K562 (cell line): ENCODE data around the gene SCO1. TPM values are rescaled to one million over a fixed set of nuclear protein-coding genes. Genes with fewer than 3 reads are reported as not detected.

Source experiments
- ATAC-seq: fragments of 200-7000 bp; cut with Tn5 transposase; 3 replicates; pipeline ENCODE4 v1.9.1; 2020; ENCODE audit warnings: moderate library complexity
- BruUV-seq: library from RNA; stranded (reverse); fragments of 400-500 nt; replicated peaks from 2 replicates; lab custom pipeline; 2021; lab: Mats Ljungman, UMichigan
- CTCF ChIA-PET: fragments of 300-600 bp; formaldehyde crosslinking; extraction: SDS; loops from one replicate; lab custom pipeline; 2021; ENCODE audit warnings: low intra/inter-chr PET ratio; lab: Yijun Ruan, JAX
- POLR2A ChIA-PET: fragments of 300-600, 350-650 bp; sonication (Branson Sonifier 250); formaldehyde crosslinking; extraction: SDS; loops from one replicate; lab custom pipeline; 2021; ENCODE audit warnings: antibody characterized with exemption, inconsistent platforms; lab: Yijun Ruan, JAX
- DNase-seq, 4 experiments: peaks; one replicate each; pipeline versions ENCODE4 v3.0.0 to v3.0.0-alpha.2; 2011 to 2018; ENCODE audit warnings: low spot score in 3 of 4, mixed read lengths in 3 of 4; ENCODE audit errors: extremely low read depth in 1 of 4
- FAIRE-seq: peaks from 2 replicates; lab custom pipeline; 2011; peaks lifted over from hg19 to GRCh38; lab: Jason Lieb, UNC
- H2AFZ ChIP-seq: 2 replicates; pipeline ENCODE4 v1.6.0; 2011; ENCODE audit warnings: low read depth, low read length, control low read depth, inconsistent platforms
- H3K27ac ChIP-seq: fragments of 200-600 bp; 3 replicates; pipeline ENCODE4 v1.8.0; 2011; ENCODE audit warnings: low read depth, mild to moderate bottlenecking, control low read depth, inconsistent platforms, low read length, moderate library complexity, mixed read lengths; ENCODE audit errors: extremely low read depth
- H3K27me3 ChIP-seq, 2 experiments: fragments of 300-600 bp in 1 of 2; 2 replicates in 1 of 2; 3 replicates in 1 of 2; pipeline versions ENCODE4 v1.6.0 to v1.8.0; 2011; ENCODE audit warnings: inconsistent platforms in 2 of 2, low read length in 2 of 2, mild to moderate bottlenecking in 1 of 2, mixed read lengths in 1 of 2, moderate library complexity in 1 of 2; ENCODE audit not compliant: control insufficient read depth in 2 of 2, insufficient read depth in 2 of 2
- H3K36me3 ChIP-seq: fragments of 300-600 bp; 3 replicates; pipeline ENCODE4 v1.8.0; 2011; ENCODE audit warnings: mild to moderate bottlenecking, low read length, inconsistent platforms; ENCODE audit not compliant: control insufficient read depth, insufficient read depth
- H3K4me1 ChIP-seq, 2 experiments: fragments of 200-600 bp in 1 of 2; replicated peaks in 1 of 2; 2 replicates in 1 of 2; 3 replicates in 1 of 2; pipeline versions ENCODE4 v1.5.1 to v1.8.0; 2011; ENCODE audit warnings: inconsistent platforms in 2 of 2, low read length in 2 of 2, mild to moderate bottlenecking in 1 of 2, mixed read lengths in 1 of 2, moderate library complexity in 1 of 2; ENCODE audit not compliant: control insufficient read depth in 2 of 2, insufficient read depth in 2 of 2
- H3K4me2 ChIP-seq: 2 replicates; pipeline ENCODE4 v1.6.1; 2011; ENCODE audit warnings: low read length, control low read depth, inconsistent platforms, mixed read lengths; ENCODE audit not compliant: insufficient read depth
- H3K4me3 ChIP-seq: fragments of 200-600 bp; sonication (generic), shearing (Covaris generic); 2 replicates; pipeline ENCODE4 v1.5.1; 2016; ENCODE audit warnings: control low read depth, inconsistent platforms
- H3K79me2 ChIP-seq: fragments of 200-600 bp; 3 replicates; pipeline ENCODE4 v1.8.0; 2011; ENCODE audit warnings: low read length, inconsistent platforms; ENCODE audit not compliant: control insufficient read depth, insufficient read depth
- H3K9ac ChIP-seq, 2 experiments: 2 replicates each; pipeline versions ENCODE4 v1.6.0 to v1.6.1; 2011; ENCODE audit warnings: low read depth in 2 of 2, low read length in 2 of 2, control low read depth in 1 of 2, inconsistent platforms in 1 of 2, mild to moderate bottlenecking in 1 of 2, mixed read lengths in 1 of 2; ENCODE audit not compliant: insufficient read depth in 1 of 2
- H3K9me1 ChIP-seq: one replicate; pipeline ENCODE4 v1.6.0; 2011; ENCODE audit warnings: inconsistent platforms, mild to moderate bottlenecking, low read length, moderate library complexity; ENCODE audit not compliant: control insufficient read depth, insufficient read depth
- H3K9me3 ChIP-seq: replicated peaks from 2 replicates; pipeline ENCODE4 v1.5.1; 2011; ENCODE audit warnings: low read depth, low read length, inconsistent platforms; ENCODE audit not compliant: control insufficient read depth, insufficient read depth
- H4K20me1 ChIP-seq: replicated peaks from 2 replicates; pipeline ENCODE4 v1.6.1; 2011; ENCODE audit warnings: low read length, inconsistent platforms, mixed read lengths; ENCODE audit not compliant: control insufficient read depth, insufficient read depth
- BRD4 ChIP-seq: fragments of 200-600 bp; sonication (generic); IDR thresholded peaks from 2 replicates; pipeline ENCODE4 v1.6.1; 2017; ENCODE audit warnings: inconsistent platforms
- C11orf30 ChIP-seq: fragments of 450-650 bp; IDR thresholded peaks from 2 replicates; pipeline ENCODE4 v1.6.1; 2016; ENCODE audit warnings: low read depth, mild to moderate bottlenecking
- CTCF ChIP-seq, 3 experiments: IDR thresholded peaks in 2 of 3; conservative IDR thresholded peaks in 1 of 3; 2 replicates each; pipeline ENCODE4 v1.5.1; 2011 to 2012; ENCODE audit warnings: low read length in 3 of 3, mild to moderate bottlenecking in 3 of 3, control low read depth in 2 of 3, improper control_type of control experiment in 1 of 3, inconsistent platforms in 1 of 3, low read depth in 1 of 3, mixed read lengths in 1 of 3, moderate library complexity in 1 of 3; ENCODE audit not compliant: insufficient read depth in 2 of 3
- HMGN3 ChIP-seq: IDR thresholded peaks from 2 replicates; pipeline ENCODE4 v1.6.1; 2011; ENCODE audit warnings: borderline replicate concordance, low read depth, mild to moderate bottlenecking, mixed read lengths, low read length; ENCODE audit not compliant: insufficient read length; ENCODE audit errors: extremely low read depth
- MNT ChIP-seq, 2 experiments: fragments of 450-650 bp; conservative IDR thresholded peaks; 2 replicates each; pipeline ENCODE4 v1.6.1; 2017; ENCODE audit warnings: mild to moderate bottlenecking in 2 of 2, moderate library complexity in 2 of 2
- MTF1 ChIP-seq: fragments of 250-450 bp; sonication (Bioruptor Pico); IDR thresholded peaks from 2 replicates; pipeline ENCODE4 v1.9.0; 2021; ENCODE audit warnings: moderate library complexity, mild to moderate bottlenecking, inconsistent platforms, borderline replicate concordance
- NFATC3 ChIP-seq: fragments of 450-650 bp; IDR thresholded peaks from 2 replicates; pipeline ENCODE4 v1.6.1; 2017; ENCODE audit warnings: mild to moderate bottlenecking
- RAD21 ChIP-seq, 2 experiments: fragments of 250-450 bp in 1 of 2; fragments of 450-650 bp in 1 of 2; sonication (Bioruptor Pico) in 1 of 2; formaldehyde crosslinking in 1 of 2; IDR thresholded peaks in 1 of 2; conservative IDR thresholded peaks in 1 of 2; 2 replicates each; pipeline versions ENCODE4 v1.4.0 to v1.8.0; 2020 to 2022; ENCODE audit warnings: mild to moderate bottlenecking in 2 of 2, moderate library complexity in 1 of 2
- SMAD3 ChIP-seq: fragments of 450-650 bp; formaldehyde crosslinking; conservative IDR thresholded peaks from 2 replicates; pipeline ENCODE4 v1.4.0; 2020; ENCODE audit warnings: mild to moderate bottlenecking
- SRF ChIP-seq, 2 experiments: fragments of 250-450, 450-650 bp in 1 of 2; sonication (Bioruptor Pico) in 1 of 2; sonication (generic) in 1 of 2; formaldehyde crosslinking; IDR thresholded peaks; 2 replicates each; pipeline versions ENCODE4 v1.5.0 to v1.5.1; 2020 to 2022; ENCODE audit warnings: mild to moderate bottlenecking in 1 of 2, missing genetic modification reagents in 1 of 2
- SRSF7 ChIP-seq: fragments of 200-400 bp; formaldehyde crosslinking; optimal IDR thresholded peaks from 2 replicates; pipeline ENCODE3; 2017; ENCODE audit warnings: mild to moderate bottlenecking, low read depth, low read length
- TFAM ChIP-seq: fragments of 250-450 bp; sonication (Bioruptor Pico); conservative IDR thresholded peaks from 2 replicates; pipeline ENCODE4 v1.5.0; 2021; ENCODE audit warnings: mild to moderate bottlenecking, moderate library complexity
- TSC22D4 ChIP-seq: fragments of 450-650 bp; IDR thresholded peaks from 2 replicates; pipeline ENCODE4 v1.6.1; 2016; ENCODE audit warnings: missing genetic modification characterization, missing biosample characterization, control low read depth
- ZNF280B ChIP-seq: fragments of 250-450 bp; sonication (Bioruptor Pico); IDR thresholded peaks from 2 replicates; pipeline ENCODE4 v1.5.1; 2021; ENCODE audit warnings: mild to moderate bottlenecking
- ZNF282 ChIP-seq: sonication (generic); formaldehyde crosslinking; IDR thresholded peaks from 2 replicates; pipeline ENCODE4 v1.8.1; 2023; ENCODE audit warnings: missing genetic modification reagents
- ZNF79 ChIP-seq: fragments of 250-450 bp; sonication (Bioruptor Pico); IDR thresholded peaks from 2 replicates; pipeline ENCODE4 v1.4.0; 2020; ENCODE audit warnings: low read depth, mild to moderate bottlenecking, moderate library complexity
- WGBS: fragments of 100-300 bp; shearing (Covaris generic); methylation state at CpG from one replicate; pipeline ENCODE4 v1.1.6; 2016; ENCODE audit warnings: low coverage, mixed read lengths; ENCODE audit not compliant: insufficient coverage; ENCODE audit errors: missing lambda C conversion rate; 5-methylcytosine and 5-hydroxymethylcytosine counted together
- in situ Hi-C: fragments of 300-500 bp; cut with MboI; formaldehyde crosslinking; loops from 4 replicates; pipeline ENCODE4 v1.15.0; 2018; ENCODE audit warnings: inconsistent platforms, mixed read lengths
- intact Hi-C: fragments of 100-400 bp; cut with micrococcal nuclease; formaldehyde crosslinking; loops from 2 replicates; pipeline ENCODE4 v1.14.2; 2022
- polyA plus RNA-seq, 8 experiments: library from polyadenylated mRNA; depleted of rRNA in 4 of 8; stranded (reverse) in 5 of 8; unstranded in 3 of 8; fragments of >200 nt; fragmentation: Nextera tagmentation in 2 of 8; fragmentation: Illumina TruSeq in 1 of 8; extraction: Ambion mirVana in 2 of 8; extraction: Trizol in 1 of 8; gene quantifications; 2 replicates each; pipeline versions ENCODE4 v1.2.1 to v1.2.3, GENCODE V29; 2011 to 2014; ENCODE audit warnings: inconsistent platforms in 1 of 8, missing spikeins in 1 of 8
- total RNA-seq, 7 experiments: library from RNA; depleted of rRNA in 6 of 7; stranded (reverse); fragments of >200 nt in 6 of 7; fragmentation: Illumina TruSeq in 2 of 7; extraction: Trizol in 2 of 7; gene quantifications; 2 replicates each; pipeline versions ENCODE4 v1.2.1 to v1.2.3, GENCODE V29; 2011 to 2021; ENCODE audit warnings: low replicate concordance in 1 of 7

SCO1 gene
- total and polyA plus RNA-seq, 9 of the 15 experiments (the other 6 are each of a cell fraction or from before 2014, with no cell fraction given) = 7.1 to 40.9 (median 22.1) TPM

GRCh38 chr17:10683853-10684252 lies 13.5 kb downstream of the SCO1 start:
- DNase-seq = peak in 3 of 4 experiments; percentile 14 to 26 (median 25)
- no peaks in the 10 kb centered on the region for H3K4me1 ChIP-seq
- H3K9ac ChIP-seq = no peak overlapping the region
- 39% methylated on average over 2 of the region's 2 CpGs for WGBS
- no peaks in the 10 kb centered on the region for H3K9me1 ChIP-seq
- H3K27me3 ChIP-seq = no peaks in the 10 kb centered on the region
- no peak overlapping the region for H3K4me3 ChIP-seq
- peaks cover 83% of the 10 kb centered on the region for H3K36me3 ChIP-seq
- H3K79me2 ChIP-seq = peaks cover 16% of the 10 kb centered on the region
- peak; percentile 21 to 37 (median 33); a peak in 3 of 6 replicates for TF ChIP-seq CTCF (IDR thresholded peaks at IDR 0.05 in 2 of 3, conservative IDR thresholded peaks at IDR 0.05 in 1 of 3; ENCODE audit: insufficient read depth in 2 of 3, low read depth in 1 of 3, low read length in 3 of 3)
- TF ChIP-seq TFAM (CRISPR knock-in tag) = no peak
- no peak for TF ChIP-seq SMAD3 (CRISPR knock-in tag)
- TF ChIP-seq ZNF79 (CRISPR knock-in tag) = no peak
- no peak for TF ChIP-seq BRD4
- TF ChIP-seq C11orf30 = no peak
- TF ChIP-seq MTF1 = no peak
- 0 out of 4 replicates have a peak, but pooled peaks of 1 of the 2 experiments have one; percentile 13 for TF ChIP-seq RAD21 (CRISPR knock-in tag; conservative IDR thresholded peaks at IDR 0.05 in 1 of 2, IDR thresholded peaks at IDR 0.05 in 1 of 2)
- no peak for TF ChIP-seq MNT (conservative IDR thresholded peaks at IDR 0.05)
- no peak for TF ChIP-seq NFATC3
- TF ChIP-seq ZNF282 = no peak
- TF ChIP-seq SRF (CRISPR knock-in tag; IDR thresholded peaks at IDR 0.05) = no peak
- no peak for TF ChIP-seq SRSF7
- TF ChIP-seq ZNF280B = no peak
- TF ChIP-seq TSC22D4 (tag) = no peak
- TF ChIP-seq HMGN3 = no peak
- ChIA-PET POLR2A (interaction anchor here (0.8 kb wide), 1 partner anchor 12 kb away, joined by 4 read pairs; no protein-coding TSS in a partner anchor), CTCF (interaction anchor here (0.9 kb wide), 1 partner anchor 54 kb away, joined by 3 read pairs; no protein-coding TSS in a partner anchor)
- no peaks in the 10 kb centered on the region; the same call in none of the 2 replicates for H3K9me3 ChIP-seq
- intact Hi-C loops (no loop called here), in situ Hi-C loops (no loop called here)
- no peak overlapping the region for H3K27ac ChIP-seq
- ATAC-seq = no peak
- no peak overlapping the region for H3K4me2 ChIP-seq
- FAIRE-seq = no peak
- no peaks in the 10 kb centered on the region for H4K20me1 ChIP-seq
- no TSS peak for BruUV-seq
- no peak overlapping the region for H2AFZ ChIP-seq
